Caco-2 (cell line): ENCODE measurements around the gene ANKDD1B. TPM values are rescaled to one million over a fixed set of nuclear protein-coding genes. Genes with fewer than 3 reads are reported as not detected.

Experiments used
- BruUV-seq: library from RNA; stranded (reverse); fragments of 400-500 nt; replicated peaks from 2 replicates; lab custom pipeline; 2021; lab: Mats Ljungman, UMichigan
- CTCF ChIA-PET: fragments of 300-600 bp; sonication (Branson Sonifier 250); formaldehyde crosslinking; loops from one replicate; lab custom pipeline; 2022; ENCODE audit warnings: antibody characterized with exemption; lab: Charles Lee
- POLR2A ChIA-PET: fragments of 300-600 bp; sonication (Branson Sonifier 250); formaldehyde crosslinking; loops from one replicate; lab custom pipeline; 2022; ENCODE audit warnings: antibody characterized with exemption; lab: Charles Lee
- DNase-seq, 2 experiments: peaks; one replicate each; pipeline versions ENCODE4 v3.0.0 to v3.0.0-alpha.2; 2020 to 2022
- H3K27me3 ChIP-seq: replicated peaks from 2 replicates; pipeline ENCODE4 v1.6.0; 2011; ENCODE audit warnings: low read length; ENCODE audit not compliant: control insufficient read depth, insufficient read depth
- H3K36me3 ChIP-seq: 2 replicates; pipeline ENCODE4 v1.5.1; 2011; ENCODE audit warnings: low read length; ENCODE audit not compliant: control insufficient read depth, insufficient read depth
- H3K4me1 ChIP-seq: fragments of 250-450 bp; sonication (Bioruptor Pico); 2 replicates; pipeline ENCODE4 v1.5.1; 2020; ENCODE audit warnings: mild to moderate bottlenecking
- H3K4me3 ChIP-seq: 2 replicates; pipeline ENCODE4 v1.5.1; 2011; ENCODE audit warnings: low read depth, mild to moderate bottlenecking, control low read depth, low read length
- H3K9me3 ChIP-seq: fragments of 250-450 bp; sonication (Bioruptor Pico); 2 replicates; pipeline ENCODE4 v1.5.1; 2020; ENCODE audit warnings: mild to moderate bottlenecking, moderate library complexity
- H3K27ac Mint-ChIP-seq: one replicate; pipeline ENCODE4 v1.8.0; 2022; ENCODE audit warnings: mixed read lengths; ENCODE audit not compliant: unreplicated experiment
- H3K27me3 Mint-ChIP-seq: one replicate; pipeline ENCODE4 v1.8.0; 2022; ENCODE audit warnings: mixed read lengths; ENCODE audit not compliant: insufficient read depth, unreplicated experiment
- H3K36me3 Mint-ChIP-seq: one replicate; pipeline ENCODE4 v1.8.0; 2022; ENCODE audit warnings: mild to moderate bottlenecking, mixed read lengths; ENCODE audit not compliant: insufficient read depth, unreplicated experiment
- H3K4me1 Mint-ChIP-seq: one replicate; pipeline ENCODE4 v1.8.0; 2022; ENCODE audit warnings: low read depth, mixed read lengths; ENCODE audit not compliant: unreplicated experiment
- H3K4me3 Mint-ChIP-seq: one replicate; pipeline ENCODE4 v1.8.0; 2022; ENCODE audit warnings: mild to moderate bottlenecking, moderate library complexity, mixed read lengths; ENCODE audit not compliant: unreplicated experiment
- H3K9me3 Mint-ChIP-seq: one replicate; pipeline ENCODE4 v1.8.0; 2022; ENCODE audit warnings: mixed read lengths; ENCODE audit not compliant: unreplicated experiment
- intact Hi-C: fragments of 100-400 bp; cut with micrococcal nuclease; formaldehyde crosslinking; loops from one replicate; pipeline ENCODE4 v1.10.0; 2022; ENCODE audit not compliant: unreplicated experiment
- total RNA-seq: library from RNA; stranded (reverse); gene quantifications from 2 replicates; pipeline ENCODE4 v1.2.3, GENCODE V29; 2022
- TF ChIP-seq, protein P1 (sequence below), 2 experiments: fragments of 200-600 bp in 1 of 2; IDR thresholded peaks; 1 replicate in 1 of 2; 2 replicates in 1 of 2; pipeline versions ENCODE4 v1.5.1 to v1.8.0; 2011 to 2022; ENCODE audit warnings: antibody characterized with exemption in 1 of 2, control low read depth in 1 of 2, inconsistent platforms in 1 of 2, low read depth in 1 of 2, low read length in 1 of 2, mild to moderate bottlenecking in 1 of 2, moderate library complexity in 1 of 2; ENCODE audit not compliant: insufficient read depth in 1 of 2, severe bottlenecking in 1 of 2, unreplicated experiment in 1 of 2

Gene ANKDD1B
- total RNA-seq, 1 experiment from 2014 or later: 0.88 TPM

DNA sequence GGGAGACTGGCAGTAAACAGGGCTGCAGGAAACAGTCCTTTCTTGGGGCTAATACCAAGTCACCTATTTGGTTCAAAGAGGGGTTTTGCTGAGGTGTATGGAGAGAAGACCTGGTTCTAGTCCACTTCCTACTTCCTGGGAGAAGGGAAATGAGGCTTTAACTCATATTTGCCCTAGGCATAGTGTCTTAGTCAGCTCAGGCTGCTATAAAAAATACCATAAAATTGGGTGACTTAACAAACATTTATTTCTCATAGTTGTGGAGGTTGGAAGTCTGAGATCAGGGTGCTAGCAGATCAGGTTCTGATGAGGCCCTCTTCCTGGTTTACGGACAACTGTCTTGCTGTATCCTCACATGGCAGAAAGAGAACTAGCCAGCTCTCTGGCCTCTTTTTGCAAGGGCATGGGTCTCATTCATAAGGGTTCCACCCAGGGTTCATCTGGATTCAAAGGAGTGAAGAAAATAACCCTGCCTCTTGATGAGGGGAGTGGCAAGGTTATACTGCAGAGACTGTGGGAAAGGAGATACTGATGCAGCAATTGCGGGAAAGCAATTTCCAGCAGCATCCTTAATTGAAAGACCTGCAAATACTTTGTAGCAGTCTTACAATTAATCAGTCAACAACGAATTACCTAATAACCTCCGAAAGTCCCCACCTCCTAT lies 40.5 kb downstream of the ANKDD1B start:
- Mint-ChIP-seq H3K36me3 (no peaks in the 10 kb centered on the region), H3K27me3 (no peaks in the 10 kb centered on the region), H3K4me3 (no peak overlapping the region), H3K4me1 (peaks cover 27% of the 10 kb centered on the region), H3K27ac (no peak overlapping the region), H3K9me3 (no peaks in the 10 kb centered on the region)
- POLR2A ChIA-PET: no interaction called here
- Histone ChIP-seq H3K9me3 (no peaks in the 10 kb centered on the region), H3K4me1 (peaks cover 6% of the 10 kb centered on the region; the same call in 1 of the 2 replicates), H3K27me3 (no peaks in the 10 kb centered on the region), H3K4me3 (no peak overlapping the region), H3K36me3 (no peaks in the 10 kb centered on the region)
- intact Hi-C loops: no loop called here
- no TSS peak for BruUV-seq
- TF ChIP-seq, protein P1, sequence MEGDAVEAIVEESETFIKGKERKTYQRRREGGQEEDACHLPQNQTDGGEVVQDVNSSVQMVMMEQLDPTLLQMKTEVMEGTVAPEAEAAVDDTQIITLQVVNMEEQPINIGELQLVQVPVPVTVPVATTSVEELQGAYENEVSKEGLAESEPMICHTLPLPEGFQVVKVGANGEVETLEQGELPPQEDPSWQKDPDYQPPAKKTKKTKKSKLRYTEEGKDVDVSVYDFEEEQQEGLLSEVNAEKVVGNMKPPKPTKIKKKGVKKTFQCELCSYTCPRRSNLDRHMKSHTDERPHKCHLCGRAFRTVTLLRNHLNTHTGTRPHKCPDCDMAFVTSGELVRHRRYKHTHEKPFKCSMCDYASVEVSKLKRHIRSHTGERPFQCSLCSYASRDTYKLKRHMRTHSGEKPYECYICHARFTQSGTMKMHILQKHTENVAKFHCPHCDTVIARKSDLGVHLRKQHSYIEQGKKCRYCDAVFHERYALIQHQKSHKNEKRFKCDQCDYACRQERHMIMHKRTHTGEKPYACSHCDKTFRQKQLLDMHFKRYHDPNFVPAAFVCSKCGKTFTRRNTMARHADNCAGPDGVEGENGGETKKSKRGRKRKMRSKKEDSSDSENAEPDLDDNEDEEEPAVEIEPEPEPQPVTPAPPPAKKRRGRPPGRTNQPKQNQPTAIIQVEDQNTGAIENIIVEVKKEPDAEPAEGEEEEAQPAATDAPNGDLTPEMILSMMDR (IDR thresholded peaks at IDR 0.05; ENCODE audit: insufficient read depth in 1 of 2, low read depth in 1 of 2, low read length in 1 of 2, severe bottlenecking in 1 of 2, unreplicated experiment in 1 of 2): no peak
- DNase-seq: no peak
- CTCF ChIA-PET: no interaction called here

DNA sequence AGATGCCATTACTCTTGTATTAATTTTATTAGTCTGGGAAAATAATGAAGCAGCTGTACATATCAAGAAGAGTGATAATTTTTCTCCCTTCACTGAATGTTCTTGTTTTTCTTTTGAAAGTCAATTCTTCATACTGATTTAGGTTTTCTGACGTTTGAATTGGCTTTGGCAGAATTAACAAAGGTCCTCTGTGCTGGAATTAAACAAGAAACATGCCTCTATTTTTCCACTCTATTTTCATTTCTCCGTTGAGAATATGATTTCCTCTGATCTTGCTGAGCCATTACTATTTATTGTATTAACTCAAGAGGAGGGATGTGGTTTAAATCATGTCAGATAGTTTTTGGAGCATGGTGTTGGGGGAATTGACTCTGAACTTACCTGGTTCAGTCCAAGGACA lies 42.3 kb downstream of the ANKDD1B start:
- no peaks in the 10 kb centered on the region for H3K27me3 Mint-ChIP-seq
- H3K4me3 Mint-ChIP-seq: no peak overlapping the region
- H3K36me3 ChIP-seq: no peaks in the 10 kb centered on the region
- POLR2A ChIA-PET: no interaction called here
- peaks cover 22% of the 10 kb centered on the region for H3K4me1 Mint-ChIP-seq
- TF ChIP-seq, protein P1 (IDR thresholded peaks at IDR 0.05; ENCODE audit: insufficient read depth in 1 of 2, low read depth in 1 of 2, low read length in 1 of 2, severe bottlenecking in 1 of 2, unreplicated experiment in 1 of 2): no peak
- H3K27me3 ChIP-seq: no peaks in the 10 kb centered on the region
- DNase-seq: no peak
- intact Hi-C loops: no loop called here
- H3K4me1 ChIP-seq: peaks cover 4% of the 10 kb centered on the region; the same call in 1 of the 2 replicates
- H3K36me3 Mint-ChIP-seq: no peaks in the 10 kb centered on the region
- CTCF ChIA-PET: no interaction called here
- no peak overlapping the region for H3K27ac Mint-ChIP-seq
- H3K9me3 Mint-ChIP-seq: no peaks in the 10 kb centered on the region
- no peaks in the 10 kb centered on the region for H3K9me3 ChIP-seq
- H3K4me3 ChIP-seq: no peak overlapping the region
- BruUV-seq: no TSS peak

DNA sequence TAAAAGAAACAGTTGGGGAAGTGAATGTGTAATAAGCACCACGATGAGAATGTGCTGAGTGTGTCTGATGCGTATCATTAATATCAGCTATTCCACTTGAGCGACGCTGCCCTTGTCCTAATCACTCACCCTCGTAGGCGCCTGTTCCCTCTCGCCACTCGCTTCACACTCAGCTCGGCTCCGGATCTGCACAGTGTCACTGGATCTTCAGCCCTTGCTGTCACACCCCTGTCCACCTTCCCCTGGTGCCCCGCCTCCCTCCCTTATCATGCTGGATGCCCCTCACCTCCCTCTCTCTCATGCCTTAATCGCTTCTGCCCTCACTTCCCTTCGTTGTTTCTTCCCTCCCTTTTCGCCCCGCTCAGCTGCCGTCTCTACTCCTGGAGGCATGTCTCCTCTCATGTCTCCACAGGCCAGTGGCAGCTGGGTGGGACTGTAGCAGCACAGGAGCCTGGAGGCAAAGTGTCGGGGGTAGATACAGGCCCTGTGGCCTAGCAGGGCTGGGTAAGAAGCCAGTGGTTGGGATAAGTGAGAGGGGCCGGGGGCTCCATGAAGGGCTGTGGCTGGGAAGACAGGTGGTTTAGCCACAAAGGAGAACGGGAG lies 43.5 kb downstream of the ANKDD1B start:
- H3K4me1 Mint-ChIP-seq: peaks cover 17% of the 10 kb centered on the region
- intact Hi-C loops: no loop called here
- no peaks in the 10 kb centered on the region for H3K27me3 Mint-ChIP-seq
- no peak overlapping the region for H3K4me3 ChIP-seq
- no peaks in the 10 kb centered on the region for H3K36me3 ChIP-seq
- H3K27ac Mint-ChIP-seq: no peak overlapping the region
- BruUV-seq: no TSS peak
- no peak overlapping the region for H3K4me3 Mint-ChIP-seq
- ChIA-PET POLR2A (no interaction called here), CTCF (no interaction called here)
- no peaks in the 10 kb centered on the region for H3K4me1 ChIP-seq
- H3K9me3 Mint-ChIP-seq: no peaks in the 10 kb centered on the region
- TF ChIP-seq, protein P1 (IDR thresholded peaks at IDR 0.05; ENCODE audit: insufficient read depth in 1 of 2, low read depth in 1 of 2, low read length in 1 of 2, severe bottlenecking in 1 of 2, unreplicated experiment in 1 of 2): no peak
- H3K36me3 Mint-ChIP-seq: no peaks in the 10 kb centered on the region
- DNase-seq: no peak
- no peaks in the 10 kb centered on the region for H3K27me3 ChIP-seq
- no peaks in the 10 kb centered on the region for H3K9me3 ChIP-seq
